Aorta (tissue), 5 donors: ENCODE measurements around the gene PACRG. TPM values are rescaled to one million over a fixed set of nuclear protein-coding genes. Genes with fewer than 3 reads are reported as not detected.

Experiments used
- ATAC-seq: fragments of 200-7000 bp; cut with Tn5 transposase; one replicate; pipeline ENCODE4 v1.9.1; 2022; ENCODE audit warnings: moderate library complexity; ENCODE audit not compliant: low FRiP score
- DNase-seq, 2 donors: peaks; one replicate each; pipeline ENCODE4 v3.0.0-alpha.2; 2020
- H3K27ac ChIP-seq, 2 donors: one replicate each; pipeline ENCODE4 v1.5.1; 2013; ENCODE audit warnings: low read length in 2 of 2, mild to moderate bottlenecking in 2 of 2, moderate library complexity in 2 of 2, control low read depth in 1 of 2, inconsistent platforms in 1 of 2, low read depth in 1 of 2
- H3K27me3 ChIP-seq, 2 donors: one replicate each; pipeline ENCODE4 v1.6.1; 2013; ENCODE audit warnings: control low read depth in 1 of 2, low read length in 1 of 2, mild to moderate bottlenecking in 1 of 2, moderate library complexity in 1 of 2; ENCODE audit not compliant: insufficient read depth in 2 of 2, control insufficient read depth in 1 of 2
- H3K36me3 ChIP-seq, 2 donors: one replicate each; pipeline ENCODE4 v1.6.1; 2013; ENCODE audit warnings: control low read depth in 1 of 2, low read length in 1 of 2, mild to moderate bottlenecking in 1 of 2; ENCODE audit not compliant: insufficient read depth in 2 of 2, control insufficient read depth in 1 of 2
- H3K4me1 ChIP-seq, 2 donors: one replicate each; pipeline ENCODE4 v1.6.1; 2013; ENCODE audit warnings: low read length in 2 of 2, control low read depth in 1 of 2, mild to moderate bottlenecking in 1 of 2, moderate library complexity in 1 of 2; ENCODE audit not compliant: insufficient read depth in 2 of 2, control insufficient read depth in 1 of 2
- H3K4me3 ChIP-seq, 2 donors: one replicate each; pipeline ENCODE4 v1.5.1; 2013; ENCODE audit warnings: low read length in 2 of 2, control low read depth in 1 of 2, mild to moderate bottlenecking in 1 of 2
- H3K9me3 ChIP-seq: one replicate; pipeline ENCODE4 v1.6.1; 2013; ENCODE audit warnings: mild to moderate bottlenecking, low read length; ENCODE audit not compliant: control insufficient read depth
- WGBS, 2 donors: extraction: QIAGEN DNeasy Blood & Tissue Kit; methylation state at CpG; one replicate each; pipeline ENCODE4 v1.1.7; 2013; 5-methylcytosine and 5-hydroxymethylcytosine counted together
- intact Hi-C, 2 donors: fragments of 100-400 bp; cut with DNase I; formaldehyde crosslinking; loops; one replicate each; pipeline versions ENCODE4 v1.14.2 to v1.15.0; 2022
- polyA plus RNA-seq, 2 donors: library from polyadenylated mRNA; stranded (reverse); fragments of 200-250 nt; gene quantifications; one replicate each; pipeline ENCODE4 v1.2.3, GENCODE V29; 2013
- total RNA-seq, 2 donors: library from RNA; stranded (reverse); fragmentation: NEBNext Ultra II Directional; extraction: Animal tissue kit (Norgen Biotek cat#: 25700); gene quantifications; one replicate each; pipeline ENCODE4 v1.2.1, GENCODE V29; 2021
- donor health status: healthy with polysubstance abuse.
- donor health status: Bipolar disorder and iron deficiency.
- donor health status: DM: no; HTN: no; CAD: no.
- donor health status: DM: no; HTN: no; CAD: no.
- donor health status: DM: yes; HTN: yes; CAD: no.

The PACRG gene
- total and polyA plus RNA-seq, 4 donors = 0.26 to 2.7 (median 0.54) TPM; not detected in 1

DNA sequence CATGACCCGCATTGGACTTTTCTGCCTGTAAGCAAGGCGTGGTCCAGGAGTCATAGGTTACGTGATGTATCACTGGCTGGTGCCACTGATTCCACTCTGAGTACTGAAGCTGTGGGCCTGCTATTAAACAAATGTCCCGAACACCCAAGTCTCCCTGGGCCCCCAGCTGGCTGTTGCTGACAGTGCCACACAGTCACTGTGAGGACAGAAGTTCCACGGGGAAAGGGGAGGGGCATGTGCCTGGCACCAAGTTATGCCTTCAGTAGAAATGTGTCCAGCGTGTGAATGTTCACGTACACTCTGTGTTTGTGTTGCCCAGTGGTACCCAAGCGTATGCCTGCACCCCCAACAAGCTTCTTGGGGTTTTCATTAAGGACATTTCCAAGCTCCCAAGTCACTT, 515.3 kb downstream of the PACRG start:
- ATAC-seq (no peak), DNase-seq (no peak)
- Histone ChIP-seq H3K27me3 (no peaks in the 10 kb centered on the region), H3K9me3 (no peaks in the 10 kb centered on the region), H3K27ac (no peak overlapping the region), H3K4me3 (no peak overlapping the region), H3K4me1 (no peaks in the 10 kb centered on the region), H3K36me3 (no peaks in the 10 kb centered on the region)
- intact Hi-C loops = no loop called here
- WGBS, 2 donors = 78 to 79% methylated on average over 8 of the region's 8 CpGs

DNA sequence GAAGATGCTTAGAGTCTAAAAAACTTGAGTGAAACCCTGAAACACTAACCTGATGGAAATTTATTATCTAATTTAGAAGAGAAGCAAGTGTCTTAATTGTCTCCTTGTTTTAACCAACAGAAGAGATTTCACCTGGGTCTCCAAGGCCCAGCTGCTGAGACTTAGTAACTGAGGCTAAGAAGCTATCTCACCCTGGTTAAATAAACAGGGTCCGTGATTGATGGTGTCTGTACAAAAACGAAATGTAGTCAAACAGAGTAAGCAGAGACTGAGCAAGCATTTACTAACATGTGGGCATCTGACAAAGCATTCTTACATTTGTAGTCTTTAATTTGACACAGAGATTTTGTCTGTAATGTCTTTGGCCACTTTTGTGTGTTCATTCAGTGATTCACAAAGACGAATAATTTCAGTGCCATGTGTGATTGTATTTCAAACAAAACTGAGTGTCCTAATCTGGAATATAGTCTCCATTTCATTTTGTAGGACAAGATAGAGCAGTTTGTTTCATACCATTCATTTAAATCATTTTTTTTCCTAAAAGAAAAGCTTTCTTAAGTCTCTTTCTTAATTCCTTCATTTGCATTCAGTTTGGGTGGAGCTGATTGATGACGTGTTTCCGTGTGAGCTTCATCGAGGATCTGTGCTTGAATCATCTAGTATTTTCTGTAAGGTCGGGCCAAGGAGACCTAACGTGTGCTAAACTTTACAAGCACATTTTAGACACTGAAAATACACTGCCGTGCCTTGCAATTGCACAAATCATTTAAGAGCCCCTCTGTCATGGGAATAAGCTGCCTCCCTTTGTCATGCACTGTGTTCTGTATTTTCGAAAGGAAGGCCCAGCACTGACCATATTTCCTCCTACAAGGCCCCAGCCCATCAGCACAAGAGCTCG, 516.2 kb downstream of the PACRG start:
- ATAC-seq (no peak), DNase-seq (no peak)
- intact Hi-C loops = no loop called here
- no peaks in the 10 kb centered on the region for H3K27me3 ChIP-seq
- no peaks in the 10 kb centered on the region for H3K36me3 ChIP-seq
- no peaks in the 10 kb centered on the region for H3K4me1 ChIP-seq
- no peaks in the 10 kb centered on the region for H3K9me3 ChIP-seq
- H3K4me3 ChIP-seq = no peak overlapping the region
- WGBS, 2 donors = 77 to 84% methylated on average over 11 of the region's 11 CpGs
- H3K27ac ChIP-seq = no peak overlapping the region

DNA sequence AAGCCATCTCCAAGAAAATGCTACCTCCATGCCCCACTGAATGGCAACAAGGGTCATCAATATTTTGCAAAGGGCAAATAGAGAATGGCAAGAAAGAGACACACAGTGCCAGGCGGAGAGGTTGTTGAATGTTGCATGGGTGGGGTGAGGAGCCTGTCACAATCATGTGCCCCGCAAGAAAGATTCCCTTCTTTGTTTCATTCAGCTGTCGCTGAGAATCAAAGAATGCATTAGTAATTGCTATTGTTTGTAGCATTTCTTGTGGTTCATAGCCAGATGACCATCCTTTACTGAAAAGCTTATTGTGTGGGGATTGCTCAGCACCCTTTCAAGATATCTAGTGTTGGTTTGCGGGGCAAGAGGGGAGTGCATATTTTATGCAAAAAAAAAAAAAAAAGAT, 520.3 kb downstream of the PACRG start:
- 90 to 93% methylated on average over 4 of the region's 4 CpGs for WGBS, 2 donors
- H3K36me3 ChIP-seq = no peaks in the 10 kb centered on the region
- no peaks in the 10 kb centered on the region for H3K27me3 ChIP-seq
- no peaks in the 10 kb centered on the region for H3K9me3 ChIP-seq
- intact Hi-C loops = no loop called here
- no peak for ATAC-seq
- H3K4me1 ChIP-seq = no peaks in the 10 kb centered on the region
- H3K4me3 ChIP-seq = no peak overlapping the region
- H3K27ac ChIP-seq = no peak overlapping the region
- DNase-seq = no peak

DNA sequence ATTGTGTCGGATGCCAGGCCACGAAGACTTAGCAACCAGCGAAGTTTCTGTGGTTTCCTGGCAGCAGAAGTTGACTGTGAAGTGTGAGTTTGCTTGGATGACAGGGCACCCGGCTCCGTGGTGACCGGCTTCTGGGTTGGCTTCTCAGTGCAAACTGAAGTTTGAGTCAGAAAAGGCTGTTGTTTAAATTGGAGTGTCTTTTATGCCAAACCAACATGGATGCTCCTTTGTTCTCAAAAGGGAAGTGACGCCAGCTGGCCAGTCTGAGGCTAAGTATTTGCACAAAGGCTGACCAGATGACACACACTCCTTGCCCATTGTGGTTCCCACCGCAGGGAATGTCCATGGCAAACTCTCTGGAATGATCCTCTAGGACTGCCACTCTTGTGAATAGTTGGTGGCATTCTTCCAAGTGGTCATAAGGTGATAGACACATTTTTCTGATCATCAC, 521.9 kb downstream of the PACRG start:
- intact Hi-C loops = no loop called here
- no peaks in the 10 kb centered on the region for H3K27me3 ChIP-seq
- H3K9me3 ChIP-seq = no peaks in the 10 kb centered on the region
- DNase-seq = no peak
- no peaks in the 10 kb centered on the region for H3K36me3 ChIP-seq
- no peak overlapping the region for H3K4me3 ChIP-seq
- no peaks in the 10 kb centered on the region for H3K4me1 ChIP-seq
- no peak for ATAC-seq
- no peak overlapping the region for H3K27ac ChIP-seq
- WGBS, 2 donors = 77 to 83% methylated on average over 8 of the region's 8 CpGs

DNA sequence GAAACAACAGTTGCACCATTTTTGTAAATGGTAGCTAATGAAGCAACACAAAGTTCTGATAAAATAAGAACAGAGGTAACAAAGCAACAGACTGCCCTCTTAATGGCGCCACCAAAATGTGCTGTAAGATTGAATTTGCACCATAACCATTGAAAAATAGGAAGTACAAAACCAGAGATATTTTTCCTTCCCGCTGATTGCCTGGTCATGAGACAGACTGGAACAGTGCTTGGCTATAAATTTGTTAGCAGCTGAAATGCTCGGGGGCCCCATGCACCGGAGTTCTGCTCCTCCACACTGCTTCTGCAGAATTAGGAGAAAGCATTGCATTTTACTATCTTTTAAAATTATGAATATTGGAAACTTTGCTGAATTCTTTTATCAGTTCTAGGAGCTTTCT, 522.3 kb downstream of the PACRG start:
- Histone ChIP-seq H3K9me3 (no peaks in the 10 kb centered on the region), H3K27me3 (no peaks in the 10 kb centered on the region), H3K4me1 (no peaks in the 10 kb centered on the region), H3K27ac (no peak overlapping the region), H3K36me3 (no peaks in the 10 kb centered on the region), H3K4me3 (no peak overlapping the region)
- intact Hi-C loops = no loop called here
- ATAC-seq (no peak), DNase-seq (no peak)
- WGBS, 2 donors = 76 to 78% methylated on average over 4 of the region's 4 CpGs

DNA sequence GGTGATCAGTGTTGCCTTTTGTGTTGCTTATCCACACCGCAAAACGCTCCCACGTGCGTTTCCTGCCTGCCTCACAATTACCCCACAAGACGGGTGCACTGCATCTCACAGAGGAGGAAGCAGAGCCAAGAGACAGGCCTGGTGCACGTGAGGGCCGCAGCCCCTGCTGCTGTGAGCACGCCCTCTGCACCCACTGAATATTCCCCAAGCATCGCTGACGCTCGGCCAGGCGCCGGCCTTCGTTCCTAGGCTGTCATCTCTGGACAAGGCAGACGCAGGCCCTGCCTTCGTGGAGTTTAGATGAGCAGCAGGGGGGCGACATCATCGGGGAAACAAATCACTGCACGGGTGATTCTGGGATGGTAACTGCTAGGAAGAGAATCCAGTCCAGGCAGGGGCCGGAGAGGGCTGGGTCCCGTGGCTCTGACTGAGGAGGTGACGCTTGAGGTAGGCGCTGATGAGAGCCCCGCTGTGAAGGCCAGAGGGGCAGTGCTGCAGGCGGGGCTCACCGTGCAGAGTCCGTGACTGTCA, 524.4 kb downstream of the PACRG start:
- Histone ChIP-seq H3K9me3 (no peaks in the 10 kb centered on the region), H3K4me3 (no peak overlapping the region), H3K4me1 (no peaks in the 10 kb centered on the region), H3K27ac (no peak overlapping the region), H3K36me3 (no peaks in the 10 kb centered on the region), H3K27me3 (no peaks in the 10 kb centered on the region)
- no peak for DNase-seq
- intact Hi-C loops = no loop called here
- WGBS, 2 donors = 75 to 80% methylated on average over 27 of the region's 27 CpGs
- ATAC-seq = no peak

DNA sequence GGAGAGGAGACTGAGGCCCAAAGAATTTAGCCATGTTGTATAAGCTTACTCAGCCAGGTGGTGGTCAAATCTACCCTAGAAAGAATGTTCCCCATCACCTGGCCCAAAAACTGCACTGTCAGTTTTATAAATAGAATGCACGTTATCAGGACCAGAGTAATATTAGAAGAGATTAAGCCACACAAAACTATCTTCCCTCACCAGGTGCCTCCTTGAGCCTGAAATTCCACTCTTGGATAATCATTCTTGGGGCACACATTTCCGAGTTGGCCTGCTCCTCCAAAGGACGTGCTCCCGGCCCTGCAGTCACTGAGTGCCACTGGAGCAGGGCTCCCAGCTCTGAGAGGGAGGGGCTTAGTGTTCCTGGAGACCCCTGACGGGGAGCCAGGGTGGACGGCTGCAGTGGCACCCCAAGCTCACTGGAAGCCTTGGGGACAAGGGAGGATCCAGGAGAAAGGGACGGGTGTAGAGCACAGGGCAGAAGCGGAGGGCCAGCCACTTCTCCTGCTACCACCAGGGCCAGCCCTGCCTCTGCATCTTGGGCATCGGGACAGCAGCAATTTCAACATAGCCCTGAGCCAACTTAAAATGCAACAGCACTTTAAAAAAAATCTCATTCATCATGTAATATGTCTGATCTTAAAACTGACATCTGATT, 525.9 kb downstream of the PACRG start:
- Histone ChIP-seq H3K27me3 (no peaks in the 10 kb centered on the region), H3K27ac (no peak overlapping the region), H3K36me3 (no peaks in the 10 kb centered on the region), H3K9me3 (no peaks in the 10 kb centered on the region), H3K4me1 (no peaks in the 10 kb centered on the region), H3K4me3 (no peak overlapping the region)
- intact Hi-C loops = no loop called here
- 67 to 69% methylated on average over 9 of the region's 9 CpGs for WGBS, 2 donors
- no peak for ATAC-seq
- no peak for DNase-seq

DNA sequence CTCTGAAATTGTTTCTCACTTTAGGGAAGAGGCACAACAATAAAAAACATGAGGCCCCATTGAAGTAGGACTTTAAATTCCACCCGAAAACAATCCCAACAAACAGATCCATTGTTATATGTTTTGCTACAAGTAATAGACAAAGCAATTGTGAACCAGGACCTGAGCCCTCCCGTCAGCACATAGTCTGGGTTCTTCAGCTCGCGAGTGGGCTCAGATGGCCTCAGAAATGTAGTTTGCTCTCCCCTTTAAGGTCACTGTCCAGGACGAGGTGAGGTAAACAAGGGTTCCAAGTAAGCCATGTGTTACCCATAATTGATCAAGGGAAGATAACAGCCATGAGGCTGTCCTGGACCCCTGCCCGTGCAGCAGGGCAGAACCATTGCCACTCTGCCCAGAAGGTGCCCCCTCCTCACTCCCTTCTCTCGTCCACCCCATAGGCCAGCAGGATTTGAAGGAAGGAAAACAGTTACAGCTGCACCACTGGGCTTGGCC, 526.6 kb downstream of the PACRG start:
- intact Hi-C loops = no loop called here
- no peak overlapping the region for H3K4me3 ChIP-seq
- no peak for DNase-seq
- no peaks in the 10 kb centered on the region for H3K36me3 ChIP-seq
- WGBS, 2 donors = 85 to 86% methylated on average over 7 of the region's 7 CpGs
- peak; percentile 11 for ATAC-seq
- no peaks in the 10 kb centered on the region for H3K27me3 ChIP-seq
- no peak overlapping the region for H3K27ac ChIP-seq
- no peaks in the 10 kb centered on the region for H3K9me3 ChIP-seq
- no peaks in the 10 kb centered on the region for H3K4me1 ChIP-seq
